NCI-H226 (cell line): ENCODE data around the gene ARRDC4.

ENCODE experiments used
- DNase-seq: peaks from one replicate; pipeline ENCODE4 v3.0.0-alpha.2; 2015

The ARRDC4 gene

DNA sequence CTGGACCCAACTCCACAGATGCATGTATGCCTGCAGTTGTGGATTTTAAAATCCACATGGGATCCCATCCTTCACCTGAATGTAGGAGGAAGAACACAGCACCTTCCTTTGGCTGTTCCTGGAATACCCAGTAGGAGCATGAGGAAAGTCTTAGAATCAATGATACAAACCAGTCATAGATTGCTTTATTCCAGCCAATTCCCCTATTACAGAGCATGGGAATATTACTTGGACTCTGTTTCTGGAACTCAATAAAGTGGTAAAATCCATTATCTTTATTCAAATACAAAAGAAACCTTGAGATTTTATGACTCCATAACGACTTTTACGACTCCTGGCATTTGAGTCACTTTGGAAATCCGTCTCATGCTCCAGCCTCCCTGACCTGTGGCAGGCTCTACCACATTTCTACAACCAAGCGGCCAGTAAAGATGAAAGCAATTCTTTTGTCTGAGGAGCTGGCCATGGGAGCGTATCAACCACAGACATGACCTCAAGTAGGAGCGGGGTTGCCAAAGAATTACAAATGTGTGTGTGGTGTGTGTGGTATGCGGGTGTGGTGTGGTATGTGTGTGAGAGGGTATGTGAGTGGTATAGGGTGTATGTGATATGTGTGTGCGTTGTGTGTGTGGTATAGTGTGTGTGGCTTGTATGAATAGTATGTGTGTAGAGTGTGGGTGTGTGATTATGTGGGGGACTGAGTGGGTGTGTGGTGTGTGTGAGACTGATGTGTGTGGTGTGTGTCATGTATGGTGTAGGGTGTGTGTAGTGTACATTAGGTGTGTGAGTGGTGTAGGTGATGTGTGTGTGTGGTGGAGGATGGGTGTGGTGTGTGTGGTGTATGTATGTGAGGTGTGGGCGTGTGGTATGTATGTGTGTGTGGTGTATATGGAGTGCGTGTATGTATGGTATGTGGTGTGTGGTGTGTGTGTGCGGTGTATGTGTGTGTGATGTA lies 40.0 kb downstream of the ARRDC4 start:
- DNase-seq = peak; percentile 59

DNA sequence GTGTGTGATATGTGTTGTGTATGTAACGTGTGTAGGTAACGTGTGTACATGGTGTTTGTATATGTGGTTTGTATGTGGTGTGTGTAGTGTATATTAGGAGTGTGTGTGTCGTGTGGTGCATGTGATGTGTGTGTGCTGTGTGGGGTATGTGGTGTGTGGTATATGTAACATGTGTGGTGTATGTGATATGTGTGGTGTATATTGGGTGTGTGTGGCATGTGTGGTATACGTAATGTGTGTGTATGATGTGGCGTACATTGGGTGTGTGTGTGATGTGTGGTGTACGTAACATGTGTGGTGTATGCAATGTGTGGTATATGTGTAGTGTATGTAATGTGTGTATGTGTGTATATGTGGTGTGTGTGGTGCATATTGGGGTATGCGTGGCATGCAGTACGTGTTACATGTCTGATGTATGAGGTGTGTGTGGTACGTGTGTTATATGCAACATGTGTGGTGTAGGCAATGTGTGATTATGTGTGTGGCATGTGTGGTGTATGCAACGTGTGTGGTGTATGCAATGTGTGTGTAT lies 41.2 kb downstream of the ARRDC4 start:
- DNase-seq = no peak

DNA sequence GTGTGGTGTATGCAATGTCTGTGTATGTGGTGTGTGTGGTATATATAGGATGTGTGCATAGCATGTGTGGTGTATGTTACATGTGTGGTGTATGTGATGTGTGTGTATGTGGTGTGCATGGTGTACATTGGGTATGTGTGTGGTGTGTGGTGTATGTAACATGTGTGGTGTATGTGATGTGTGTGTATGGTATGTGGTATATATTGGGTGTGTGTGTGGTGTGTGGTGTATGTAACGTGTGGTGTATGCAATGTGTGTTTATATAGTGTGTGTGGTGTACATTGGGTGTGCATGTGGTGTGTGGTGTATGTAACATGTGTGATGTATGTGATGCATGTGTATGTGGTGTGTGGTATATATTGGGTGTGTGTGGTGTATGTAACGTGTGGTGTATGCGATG lies 41.9 kb downstream of the ARRDC4 start:
- no peak for DNase-seq

DNA sequence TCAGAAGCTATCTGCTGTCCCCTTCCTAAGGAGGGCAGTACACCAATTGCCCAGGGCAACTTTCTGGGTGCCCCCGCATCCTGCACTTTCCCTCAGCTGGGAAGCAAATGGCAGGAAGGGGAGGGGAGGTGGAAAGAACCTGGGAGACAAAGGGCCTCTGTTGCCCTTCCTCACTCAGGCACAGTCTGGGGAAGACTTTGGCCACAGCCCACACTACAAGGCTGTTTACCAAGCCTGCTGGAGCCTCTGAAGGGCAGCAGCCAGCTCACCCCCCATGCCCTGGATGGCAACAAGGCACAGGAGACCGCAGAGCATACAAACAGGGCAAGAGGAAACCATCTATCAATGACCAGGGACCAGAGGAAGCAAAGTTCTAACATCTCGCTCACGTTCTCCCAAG lies 42.4 kb downstream of the ARRDC4 start:
- no peak for DNase-seq

DNA sequence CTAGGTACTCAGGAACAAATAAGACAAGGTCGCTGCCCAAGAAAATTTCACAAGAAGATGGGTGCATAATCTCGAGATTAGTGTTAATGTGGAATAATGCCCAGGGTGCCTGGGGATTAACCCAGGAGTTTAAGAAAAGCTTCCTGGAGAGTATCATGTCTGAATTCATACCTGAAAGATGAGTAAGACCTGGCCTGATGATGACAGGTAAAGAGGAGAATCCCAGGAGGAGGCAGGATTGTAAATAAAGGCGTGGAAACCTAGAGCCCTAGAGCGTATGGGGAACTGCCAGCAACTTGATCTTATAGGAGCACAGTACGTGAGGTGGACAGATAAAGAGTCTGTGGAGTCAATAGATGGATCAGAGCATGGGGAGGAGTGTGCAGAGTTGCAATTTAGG lies 43.0 kb downstream of the ARRDC4 start:
- DNase-seq = peak; percentile 64

DNA sequence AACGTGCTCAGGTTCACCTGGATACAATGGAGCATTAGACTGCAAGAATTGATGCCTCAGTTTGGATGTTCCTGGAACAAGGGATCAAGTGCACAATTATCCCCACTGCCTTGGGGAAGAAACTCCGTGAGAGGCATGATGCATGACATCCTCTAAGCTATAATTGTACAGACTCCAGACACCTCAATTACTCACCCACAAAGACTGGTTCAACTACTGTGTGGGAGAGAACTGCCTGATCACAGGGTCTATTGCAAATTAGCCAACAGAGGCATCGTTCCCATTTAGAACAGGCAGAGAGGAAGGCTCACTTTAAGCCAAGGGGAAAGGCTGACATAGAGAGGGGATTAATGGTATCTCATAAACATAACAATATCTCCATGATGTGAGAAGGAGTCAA lies 43.5 kb downstream of the ARRDC4 start:
- peak; percentile 62 for DNase-seq

DNA sequence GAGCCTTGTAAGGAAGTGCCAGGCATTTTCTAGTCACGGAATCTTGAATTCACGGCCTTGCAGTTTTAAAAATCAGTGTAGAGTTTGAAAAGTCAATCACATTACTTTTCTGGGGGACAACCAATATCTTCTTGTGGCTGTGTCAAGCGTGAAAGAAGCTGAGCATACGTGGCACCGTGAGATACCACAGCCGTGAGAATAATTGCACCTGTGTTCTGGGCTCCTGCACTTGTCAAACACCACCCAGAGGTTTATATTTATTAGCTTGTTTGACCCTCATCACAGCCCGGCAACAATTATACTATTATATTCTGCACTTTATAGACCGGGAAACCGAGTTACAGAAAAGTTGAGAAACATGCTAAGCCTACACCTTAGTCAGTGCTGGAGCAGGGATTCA lies 45.2 kb downstream of the ARRDC4 start:
- no peak for DNase-seq

DNA sequence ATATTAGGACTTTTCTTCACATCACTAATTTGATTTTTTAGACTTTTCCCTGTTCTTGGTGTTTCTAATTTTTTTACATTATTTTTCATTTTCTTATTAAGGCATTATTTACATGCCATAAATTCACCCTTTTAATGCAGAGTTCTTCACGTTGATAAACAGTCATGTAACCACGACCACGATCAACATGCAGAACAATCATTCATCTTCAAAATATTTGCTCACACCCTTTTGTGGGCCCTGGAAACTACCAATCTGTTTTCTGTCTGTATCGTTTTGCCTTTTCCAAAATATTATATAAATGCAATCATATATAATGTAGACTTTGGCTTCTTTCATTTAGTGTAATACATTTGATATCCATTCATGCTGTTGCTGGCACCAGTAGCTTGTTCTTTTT lies 48.7 kb downstream of the ARRDC4 start:
- no peak for DNase-seq

DNA sequence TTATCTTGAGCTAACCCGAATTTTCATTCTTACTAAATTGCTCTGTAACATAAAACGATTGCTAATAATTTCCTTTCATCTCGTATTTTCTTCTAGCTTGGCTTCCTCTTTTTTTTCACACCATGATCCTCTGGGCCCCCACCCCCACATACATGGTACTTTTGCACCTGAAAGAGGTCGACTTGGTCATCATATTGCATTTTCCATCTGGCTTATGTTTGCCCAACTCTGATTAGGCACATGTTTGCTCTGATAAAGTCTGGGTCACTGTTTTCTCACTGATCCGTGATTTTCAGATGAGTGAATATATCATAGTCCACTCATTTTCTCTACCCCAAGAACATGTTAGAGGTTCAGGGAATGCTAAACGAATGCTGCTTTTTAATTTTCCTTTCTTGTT lies 49.5 kb downstream of the ARRDC4 start:
- no peak for DNase-seq

DNA sequence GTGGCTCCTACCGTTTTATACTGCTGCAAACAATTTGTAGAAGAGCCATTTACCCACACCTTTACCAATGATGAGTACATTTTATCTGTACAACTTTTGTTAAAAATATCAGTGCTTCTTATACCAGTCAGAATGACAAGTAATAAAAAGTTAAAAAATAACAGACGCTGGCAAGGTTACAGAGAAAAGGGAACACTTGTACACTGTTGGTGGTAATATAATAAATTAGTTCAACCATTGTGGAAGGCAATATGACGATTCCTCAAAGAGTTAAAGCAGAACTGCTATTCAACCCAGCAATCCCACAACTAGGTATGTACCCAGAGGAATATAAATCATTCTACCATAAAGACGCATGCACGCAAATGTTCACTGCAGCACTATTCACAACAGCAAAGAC lies 51.9 kb downstream of the ARRDC4 start:
- no peak for DNase-seq

DNA sequence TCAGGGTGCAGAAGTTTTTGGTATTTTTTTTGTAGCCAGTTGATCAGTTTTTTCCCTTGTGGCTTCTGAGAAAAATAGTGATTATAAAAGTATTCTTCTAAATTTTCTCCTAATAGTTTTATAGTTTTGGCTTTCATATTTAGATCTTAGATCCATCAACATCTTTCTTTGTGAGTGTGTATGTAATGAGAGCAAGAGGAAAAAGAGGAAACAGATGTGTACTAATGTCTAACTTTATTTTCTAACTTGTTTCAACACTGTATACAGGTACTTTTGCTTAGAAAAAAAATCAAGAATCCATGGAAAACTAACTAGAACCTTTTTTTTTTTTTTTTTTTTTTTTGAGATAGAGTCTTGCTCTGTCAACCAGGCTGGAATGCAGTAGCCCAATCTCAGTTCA lies 53.1 kb downstream of the ARRDC4 start:
- no peak for DNase-seq

DNA sequence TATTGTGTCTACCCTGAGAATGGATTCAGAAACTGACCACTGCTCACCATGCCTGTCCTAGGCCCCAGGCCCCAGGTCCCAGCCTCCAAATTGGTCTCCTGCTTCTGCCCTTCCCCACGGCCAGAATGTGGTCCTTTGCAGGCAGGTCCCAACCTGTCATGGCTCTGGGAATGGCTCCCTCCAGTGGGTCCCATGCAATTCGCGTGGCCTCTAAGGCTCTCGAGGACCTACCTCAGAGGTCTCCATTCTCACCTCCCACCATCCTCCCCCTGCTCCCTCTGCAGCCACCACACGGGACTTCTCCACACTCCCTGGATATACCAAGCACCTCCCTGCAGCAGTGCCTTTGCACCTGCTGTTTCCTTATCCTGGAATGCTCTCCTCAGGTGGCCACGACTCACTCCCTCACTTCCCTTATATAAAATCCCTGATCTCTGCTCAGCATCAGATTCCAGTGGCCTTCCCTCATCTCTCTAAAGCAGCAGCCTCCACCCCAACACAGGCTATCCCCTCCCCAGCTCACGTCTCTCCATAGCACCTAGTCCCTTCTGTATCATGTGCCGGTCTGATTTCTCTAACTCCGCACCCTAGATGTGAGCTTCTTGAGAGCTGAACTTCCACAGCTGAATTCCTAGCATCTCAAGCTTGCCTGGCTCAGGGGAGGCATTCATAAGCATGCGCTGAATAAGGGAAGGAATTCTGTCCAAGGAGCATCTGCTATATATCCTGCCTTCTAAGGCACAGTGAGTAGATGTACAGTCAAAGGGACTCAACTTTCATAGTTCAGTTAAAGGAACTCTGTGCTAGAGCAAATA lies 56.9 kb downstream of the ARRDC4 start:
- DNase-seq = no peak

DNA sequence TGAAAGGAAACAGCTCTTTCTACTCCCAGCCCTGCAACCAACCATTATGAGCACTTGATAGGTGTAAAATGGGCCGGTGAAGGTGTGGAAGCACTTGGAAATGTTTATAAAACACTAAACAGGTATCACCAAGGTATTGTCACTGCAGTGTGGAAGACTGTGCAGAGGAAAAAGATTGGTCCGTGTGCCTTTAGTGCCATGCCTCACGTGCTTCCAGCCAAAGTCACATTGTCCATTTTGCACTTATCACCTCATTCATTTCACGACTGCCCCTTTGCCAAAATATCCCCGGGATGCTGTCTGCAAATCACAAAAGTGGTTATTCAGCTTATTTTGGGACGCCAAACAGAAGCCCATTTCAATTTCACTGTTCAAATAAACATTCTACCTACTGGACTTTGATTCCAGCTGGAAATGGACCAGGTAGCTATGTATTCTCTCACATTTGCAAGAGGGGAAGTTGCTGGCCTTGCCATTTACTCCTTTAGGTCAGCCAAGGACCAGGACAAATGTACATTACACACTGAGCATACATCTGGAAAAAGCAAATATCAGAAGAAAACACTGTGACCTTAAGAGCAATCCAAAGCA lies 58.4 kb downstream of the ARRDC4 start:
- DNase-seq = no peak
